ENCODE measurements around the gene HPGD.
"Not testable (repeated sequence)": the region's sequence is repeated elsewhere in the genome, so short reads cannot be mapped to it uniquely, and the experiment has no call there.

HPGD gene

GRCh38 chr4:174503079-174503715 lies 19.1 kb downstream of the HPGD start:
- H3K4me3 ChIP-seq (replicated peaks in 1 of 2; ENCODE audit: low read depth in 2 of 2, low read length in 2 of 2): no peak overlapping the region
- TF ChIP-seq CTCF (IDR thresholded peaks at IDR 0.05; ENCODE audit: low read depth, low read length): no peak
- DNase-seq (ENCODE audit: low read depth in 2 of 2): peak; percentile 25 to 31

GRCh38 chr4:174496631-174497432 lies 25.5 kb downstream of the HPGD start:
- DNase-seq (ENCODE audit: low read depth in 2 of 2): no peak
- no peak for TF ChIP-seq CTCF (IDR thresholded peaks at IDR 0.05; ENCODE audit: low read depth, low read length)
- H3K4me3 ChIP-seq (replicated peaks in 1 of 2; ENCODE audit: low read depth in 2 of 2, low read length in 2 of 2): no peak overlapping the region

GRCh38 chr4:174495626-174496025 lies 26.7 kb downstream of the HPGD start:
- DNase-seq (ENCODE audit: low read depth in 2 of 2): no peak
- no peak overlapping the region for H3K4me3 ChIP-seq (replicated peaks in 1 of 2; ENCODE audit: low read depth in 2 of 2, low read length in 2 of 2)
- no peak for TF ChIP-seq CTCF (IDR thresholded peaks at IDR 0.05; ENCODE audit: low read depth, low read length)

- no peak overlapping the region for H3K4me3 ChIP-seq (replicated peaks in 1 of 2; ENCODE audit: low read depth in 2 of 2, low read length in 2 of 2)
- no peak for DNase-seq (ENCODE audit: low read depth in 2 of 2)
- TF ChIP-seq CTCF (IDR thresholded peaks at IDR 0.05; ENCODE audit: low read depth, low read length): no peak
Measured at GRCh38 chr4:174494726-174495125, 27.6 kb downstream of the HPGD start.

GRCh38 chr4:174494146-174494545 lies 28.1 kb downstream of the HPGD start:
- TF ChIP-seq CTCF (IDR thresholded peaks at IDR 0.05; ENCODE audit: low read depth, low read length): no peak
- no peak for DNase-seq (ENCODE audit: low read depth in 2 of 2)
- no peak overlapping the region for H3K4me3 ChIP-seq (replicated peaks in 1 of 2; ENCODE audit: low read depth in 2 of 2, low read length in 2 of 2)

GRCh38 chr4:174490451-174490961 lies 31.8 kb downstream of the HPGD start:
- H3K4me3 ChIP-seq (replicated peaks in 1 of 2; ENCODE audit: low read depth in 2 of 2, low read length in 2 of 2): no peak overlapping the region
- TF ChIP-seq CTCF (IDR thresholded peaks at IDR 0.05; ENCODE audit: low read depth, low read length): no peak
- peak; percentile 12 to 64 for DNase-seq (ENCODE audit: low read depth in 2 of 2)

GRCh38 chr4:174488368-174488767 lies 33.9 kb downstream of the HPGD start:
- not testable (repeated sequence) for DNase-seq (ENCODE audit: low read depth in 2 of 2); H3K4me3 ChIP-seq (replicated peaks in 1 of 2; ENCODE audit: low read depth in 2 of 2, low read length in 2 of 2)

Measured in cardiac fibroblast (primary cell).